CD14-positive monocyte (primary cell): ENCODE results near the gene MGLL. TPM values are rescaled to one million over a fixed set of nuclear protein-coding genes. Genes with fewer than 3 reads are reported as not detected.

Experiments used
- DNase-seq, 3 donors: peaks; one replicate each; pipeline ENCODE4 v3.0.0-alpha.2; 2011 to 2022
- H2AFZ ChIP-seq: 2 replicates; pipeline ENCODE4 v1.6.0; 2012; ENCODE audit warnings: mild to moderate bottlenecking, low read depth, low read length, inconsistent platforms; ENCODE audit not compliant: insufficient read depth, poor library complexity, severe bottlenecking
- H3K27ac ChIP-seq, 2 donors: 1 replicate in 1 of 2; 2 replicates in 1 of 2; pipeline ENCODE4 v1.5.1; 2012 to 2013; ENCODE audit warnings: low read length in 2 of 2, control low read depth in 1 of 2, inconsistent platforms in 1 of 2, low read depth in 1 of 2, mild to moderate bottlenecking in 1 of 2
- H3K27me3 ChIP-seq, 2 donors: one replicate each; pipeline versions ENCODE4 v1.6.0 to v1.6.1; 2011 to 2013; ENCODE audit warnings: low read length in 2 of 2; ENCODE audit not compliant: control insufficient read depth in 2 of 2, insufficient read depth in 2 of 2
- H3K36me3 ChIP-seq, 2 donors: replicated peaks in 1 of 2; 1 replicate in 1 of 2; 2 replicates in 1 of 2; pipeline versions ENCODE4 v1.5.1 to v1.6.1; 2012 to 2013; ENCODE audit warnings: low read length in 2 of 2, control low read depth in 1 of 2, inconsistent platforms in 1 of 2, mild to moderate bottlenecking in 1 of 2; ENCODE audit not compliant: insufficient read depth in 2 of 2, control insufficient read depth in 1 of 2
- H3K4me1 ChIP-seq, 2 donors: 1 replicate in 1 of 2; 2 replicates in 1 of 2; pipeline versions ENCODE4 v1.5.1 to v1.6.1; 2012 to 2013; ENCODE audit warnings: low read length in 2 of 2, control low read depth in 1 of 2, inconsistent platforms in 1 of 2, mild to moderate bottlenecking in 1 of 2, moderate library complexity in 1 of 2; ENCODE audit not compliant: insufficient read depth in 2 of 2, control insufficient read depth in 1 of 2
- H3K4me2 ChIP-seq: replicated peaks from 2 replicates; pipeline ENCODE3; 2012; ENCODE audit warnings: low read length, moderate library complexity, mild to moderate bottlenecking; ENCODE audit not compliant: poor library complexity, severe bottlenecking; ENCODE audit errors: extremely low read depth
- H3K4me3 ChIP-seq, 3 experiments: fragments of 200-600 bp in 1 of 3; sonication (generic) in 1 of 3; replicated peaks in 1 of 3; 1 replicate in 2 of 3; 2 replicates in 1 of 3; pipeline ENCODE4 v1.5.1; 2011 to 2013; ENCODE audit warnings: low read length in 3 of 3, mild to moderate bottlenecking in 3 of 3, control low read depth in 2 of 3, low read depth in 2 of 3, inconsistent platforms in 1 of 3, moderate library complexity in 1 of 3
- H3K79me2 ChIP-seq: 2 replicates; pipeline ENCODE4 v1.6.0; 2012; ENCODE audit warnings: mild to moderate bottlenecking, control low read depth, inconsistent platforms, low read length, moderate library complexity; ENCODE audit not compliant: insufficient read depth
- H3K9ac ChIP-seq: 2 replicates; pipeline ENCODE4 v1.6.0; 2017; ENCODE audit warnings: low read length, mild to moderate bottlenecking; ENCODE audit not compliant: insufficient read depth, poor library complexity, severe bottlenecking
- H3K9me3 ChIP-seq, 2 donors: replicated peaks in 1 of 2; 1 replicate in 1 of 2; 2 replicates in 1 of 2; pipeline versions ENCODE4 v1.5.1 to v1.6.1; 2012 to 2013; ENCODE audit warnings: low read length in 2 of 2, control low read depth in 1 of 2; ENCODE audit not compliant: control insufficient read depth in 1 of 2, insufficient read depth in 1 of 2
- H4K20me1 ChIP-seq: 2 replicates; pipeline ENCODE4 v1.6.0; 2012; ENCODE audit warnings: mild to moderate bottlenecking, low read length, control low read depth, moderate library complexity; ENCODE audit not compliant: insufficient read depth
- H3K27ac Mint-ChIP-seq, 7 donors: one replicate each; pipeline ENCODE4 v1.8.0; 2020; ENCODE audit warnings: mild to moderate bottlenecking in 7 of 7, mixed read lengths in 7 of 7, moderate library complexity in 6 of 7, inconsistent platforms in 2 of 7
- H3K27me3 Mint-ChIP-seq, 3 donors: one replicate each; pipeline ENCODE4 v1.8.0; 2021 to 2022; ENCODE audit warnings: low read depth in 3 of 3, mild to moderate bottlenecking in 3 of 3, mixed read lengths in 3 of 3, moderate library complexity in 3 of 3, inconsistent platforms in 1 of 3
- H3K36me3 Mint-ChIP-seq, 2 donors: one replicate each; pipeline ENCODE4 v1.8.0; 2020; ENCODE audit warnings: mixed read lengths in 2 of 2, inconsistent platforms in 1 of 2, mild to moderate bottlenecking in 1 of 2
- H3K4me1 Mint-ChIP-seq: one replicate; pipeline ENCODE4 v1.8.0; 2020; ENCODE audit warnings: mild to moderate bottlenecking, mixed read lengths
- H3K4me3 Mint-ChIP-seq, 2 donors: one replicate each; pipeline ENCODE4 v1.8.0; 2020; ENCODE audit warnings: mild to moderate bottlenecking in 2 of 2, mixed read lengths in 2 of 2, moderate library complexity in 1 of 2
- H3K9me3 Mint-ChIP-seq, 7 donors: one replicate each; pipeline ENCODE4 v1.8.0; 2020 to 2022; ENCODE audit warnings: mixed read lengths in 7 of 7, mild to moderate bottlenecking in 6 of 7, moderate library complexity in 6 of 7, inconsistent platforms in 2 of 7
- CTCF ChIP-seq: fragments of 200-600 bp; IDR thresholded peaks from one replicate; pipeline ENCODE4 v1.8.0; 2022; ENCODE audit warnings: antibody characterized with exemption, mild to moderate bottlenecking
- WGBS: methylation state at CpG from one replicate; pipeline ENCODE4 v1.1.5; 2013; ENCODE audit warnings: missing lambda C conversion rate; ENCODE audit not compliant: insufficient coverage; 5-methylcytosine and 5-hydroxymethylcytosine counted together
- intact Hi-C, 2 donors: fragments of 100-400 bp; cut with micrococcal nuclease; formaldehyde crosslinking; loops; one replicate each; pipeline versions ENCODE4 v1.15.0 to v1.15.1; 2023
- polyA plus RNA-seq, 3 donors: library from polyadenylated mRNA; depleted of rRNA in 1 of 3; unstranded in 2 of 3; stranded (reverse) in 1 of 3; fragments of 300-500 nt in 2 of 3; fragments of >200 nt in 1 of 3; fragmentation: Illumina TruSeq in 2 of 3; gene quantifications; 1 replicate in 2 of 3; 2 replicates in 1 of 3; pipeline ENCODE4 v1.2.3, GENCODE V29; 2012 to 2021

Gene MGLL
- polyA plus RNA-seq, 3 donors, result 4.4 to 10.0 (median 6.4) TPM

- Mint-ChIP-seq H3K9me3 (peaks cover 0 to 7% (median 0%) of the 10 kb centered on the region in 7 donors), H3K4me1 (peaks cover 20% of the 10 kb centered on the region), H3K27me3 (no peaks in the 10 kb centered on the region), H3K4me3 (no peak overlapping the region), H3K27ac (no peak overlapping the region), H3K36me3 (peaks cover 0 to 1% of the 10 kb centered on the region in 2 donors)
- Histone ChIP-seq H3K9me3 (no peaks in the 10 kb centered on the region), H3K27ac (no peak overlapping the region), H3K4me3 (no peak overlapping the region), H3K4me2 (no peak overlapping the region), H3K4me1 (peaks cover 6 to 12% of the 10 kb centered on the region in 2 donors), H3K27me3 (no peaks in the 10 kb centered on the region), H3K36me3 (no peaks in the 10 kb centered on the region), H3K9ac (no peak overlapping the region), H4K20me1 (no peaks in the 10 kb centered on the region), H3K79me2 (no peaks in the 10 kb centered on the region), H2AFZ (no peak overlapping the region)
- intact Hi-C loops, result no loop called here
- DNase-seq, result no peak
- no peak for TF ChIP-seq CTCF
- no CpG with 5 or more reads among the region's 2 CpGs for WGBS
Measured at GRCh38 chr3:127794972-127795371, 27.3 kb downstream of the MGLL start.

- H3K27ac Mint-ChIP-seq, result no peak overlapping the region
Measured at GRCh38 chr3:127794402-127794801, 27.9 kb downstream of the MGLL start.

More at GRCh38 chr3:127794402-127794801, 27.9 kb downstream of the MGLL start:
- Histone ChIP-seq H3K9ac (no peak overlapping the region), H4K20me1 (no peaks in the 10 kb centered on the region), H2AFZ (no peak overlapping the region), H3K36me3 (no peaks in the 10 kb centered on the region), H3K27ac (no peak overlapping the region), H3K9me3 (no peaks in the 10 kb centered on the region), H3K4me1 (peaks cover 6 to 10% of the 10 kb centered on the region in 2 donors), H3K79me2 (no peaks in the 10 kb centered on the region), H3K4me3 (no peak overlapping the region), H3K4me2 (no peak overlapping the region), H3K27me3 (no peaks in the 10 kb centered on the region)
- peaks cover 0 to 7% (median 0%) of the 10 kb centered on the region in 7 donors for H3K9me3 Mint-ChIP-seq
- TF ChIP-seq CTCF, result no peak
- peaks cover 18% of the 10 kb centered on the region for H3K4me1 Mint-ChIP-seq
- no peak for DNase-seq
- H3K27me3 Mint-ChIP-seq, result no peaks in the 10 kb centered on the region
- peaks cover 0 to 1% of the 10 kb centered on the region in 2 donors for H3K36me3 Mint-ChIP-seq
- H3K4me3 Mint-ChIP-seq, result no peak overlapping the region
- intact Hi-C loops, result no loop called here
- WGBS, result no CpG with 5 or more reads among the region's 2 CpGs
